GM12878 (cell line): ENCODE data around the gene PLXDC1. TPM values are rescaled to one million over a fixed set of nuclear protein-coding genes. Genes with fewer than 3 reads are reported as not detected.

ENCODE experiments used
- ATAC-seq: fragments of 200-7000 bp; cut with Tn5 transposase; 3 replicates; pipeline ENCODE4 v1.9.1; 2020; ENCODE audit warnings: mild to moderate bottlenecking, moderate library complexity
- BruUV-seq: library from RNA; stranded (reverse); fragments of 400-500 nt; replicated peaks from 2 replicates; lab custom pipeline; 2021; lab: Mats Ljungman, UMichigan
- CTCF ChIA-PET: fragments of 300-600 bp; sonication (Branson Sonifier 250); formaldehyde crosslinking; extraction: SDS; loops from one replicate; lab custom pipeline; 2021; ENCODE audit warnings: inconsistent platforms; lab: Yijun Ruan, JAX
- POLR2A ChIA-PET: fragments of 350-600 bp; formaldehyde crosslinking; extraction: SDS; loops from one replicate; lab custom pipeline; 2021; ENCODE audit warnings: inconsistent platforms; lab: Charles Lee
- RAD21 ChIA-PET: fragments of 300-600 bp; sonication (Branson Sonifier 250); formaldehyde crosslinking; loops from one replicate; lab custom pipeline; 2023; ENCODE audit warnings: antibody characterized with exemption; ENCODE audit not compliant: unreplicated experiment; lab: Charles Lee
- SMC1A ChIA-PET: fragments of 300-600 bp; sonication (Branson Sonifier 250); formaldehyde crosslinking; loops from one replicate; lab custom pipeline; 2023; ENCODE audit not compliant: unreplicated experiment, uncharacterized antibody; lab: Charles Lee
- DNase-seq: peaks from one replicate; pipeline ENCODE4 v3.0.0-alpha.2; 2011; ENCODE audit warnings: low read depth, low spot score
- FAIRE-seq: peaks from 3 replicates; lab custom pipeline; 2011; peaks lifted over from hg19 to GRCh38; lab: Jason Lieb, UNC
- H2AFZ ChIP-seq: 2 replicates; pipeline ENCODE4 v1.6.0; 2011; ENCODE audit warnings: low read depth, low read length, control low read depth; ENCODE audit not compliant: control insufficient read depth
- H3K27ac ChIP-seq: 2 replicates; pipeline ENCODE4 v1.5.1; 2011; ENCODE audit warnings: control low read depth; ENCODE audit not compliant: control insufficient read depth, insufficient read depth
- H3K27me3 ChIP-seq, 2 experiments: replicated peaks in 1 of 2; 2 replicates each; pipeline versions ENCODE4 v1.6.0 to v1.6.1; 2011; ENCODE audit warnings: low read length in 1 of 2; ENCODE audit not compliant: control insufficient read depth in 2 of 2, insufficient read depth in 2 of 2
- H3K36me3 ChIP-seq, 2 experiments: 2 replicates each; pipeline ENCODE4 v1.5.1; 2011; ENCODE audit warnings: low read length in 1 of 2; ENCODE audit not compliant: control insufficient read depth in 2 of 2, insufficient read depth in 2 of 2
- H3K4me1 ChIP-seq: 2 replicates; pipeline ENCODE4 v1.6.1; 2011; ENCODE audit warnings: mild to moderate bottlenecking, low read length, moderate library complexity, mixed read lengths; ENCODE audit not compliant: control insufficient read depth, insufficient read depth
- H3K4me2 ChIP-seq: 2 replicates; pipeline ENCODE4 v1.6.0; 2011; ENCODE audit warnings: control low read depth; ENCODE audit not compliant: control insufficient read depth, insufficient read depth
- H3K4me3 ChIP-seq: fragments of 200-600 bp; sonication (generic); 2 replicates; pipeline ENCODE4 v1.5.1; 2016
- H3K79me2 ChIP-seq: 2 replicates; pipeline ENCODE4 v1.6.0; 2011; ENCODE audit warnings: low read length; ENCODE audit not compliant: control insufficient read depth, insufficient read depth
- H3K9ac ChIP-seq: 2 replicates; pipeline ENCODE4 v1.8.0; 2011; ENCODE audit warnings: low read length, control low read depth, mixed read lengths; ENCODE audit not compliant: control insufficient read depth, insufficient read depth
- H3K9me3 ChIP-seq: replicated peaks from 3 replicates; pipeline ENCODE4 v1.5.1; 2011; ENCODE audit warnings: mild to moderate bottlenecking, low read length; ENCODE audit not compliant: control insufficient read depth, insufficient read depth
- H4K20me1 ChIP-seq: 2 replicates; pipeline ENCODE4 v1.6.0; 2011; ENCODE audit not compliant: control insufficient read depth, insufficient read depth
- BCL3 ChIP-seq: IDR thresholded peaks from 2 replicates; pipeline ENCODE4 v1.6.1; 2011; ENCODE audit warnings: borderline replicate concordance, low read depth, mild to moderate bottlenecking, moderate library complexity, low read length; ENCODE audit not compliant: insufficient read depth, poor library complexity, severe bottlenecking
- BHLHE40 ChIP-seq, 2 experiments: fragments of 450-650 bp in 1 of 2; IDR thresholded peaks; 2 replicates each; pipeline ENCODE4 v1.6.1; 2011 to 2017; ENCODE audit warnings: low read depth in 2 of 2, borderline replicate concordance in 1 of 2, improper control_type of control experiment in 1 of 2, low read length in 1 of 2, mild to moderate bottlenecking in 1 of 2
- E2F8 ChIP-seq: fragments of 450-650 bp; IDR thresholded peaks from 2 replicates; pipeline ENCODE4 v1.6.1; 2018; ENCODE audit warnings: mild to moderate bottlenecking, low read depth, moderate library complexity; ENCODE audit not compliant: partially characterized antibody
- EZH2 ChIP-seq: IDR thresholded peaks from 2 replicates; pipeline ENCODE4 v1.6.1; 2012; ENCODE audit warnings: low read depth, mild to moderate bottlenecking, control low read depth, inconsistent platforms, low read length, borderline replicate concordance; ENCODE audit not compliant: control insufficient read depth
- LARP7 ChIP-seq: fragments of 450-650 bp; IDR thresholded peaks from 2 replicates; pipeline ENCODE4 v1.6.1; 2017; ENCODE audit warnings: mild to moderate bottlenecking
- MTA2 ChIP-seq: fragments of 450-650 bp; IDR thresholded peaks from 2 replicates; pipeline ENCODE4 v1.6.1; 2016; ENCODE audit warnings: low read depth, mild to moderate bottlenecking, moderate library complexity
- TCF3 ChIP-seq: IDR thresholded peaks from 2 replicates; pipeline ENCODE4 v1.6.1; 2012; ENCODE audit warnings: low read depth, mild to moderate bottlenecking, low read length, borderline replicate concordance; ENCODE audit not compliant: insufficient read depth
- ZBTB11 ChIP-seq: fragments of 450-650 bp; formaldehyde crosslinking; IDR thresholded peaks from 2 replicates; pipeline ENCODE4 v1.5.0; 2022; ENCODE audit warnings: mild to moderate bottlenecking, missing genetic modification characterization
- WGBS: methylation state at CpG from one replicate; pipeline ENCODE4 v1.1.6; 2016; ENCODE audit warnings: low lambda C conversion rate; ENCODE audit not compliant: insufficient replicate concordance, insufficient coverage; ENCODE audit errors: missing lambda C conversion rate; 5-methylcytosine and 5-hydroxymethylcytosine counted together
- in situ Hi-C: fragments of 300-500 bp; cut with MboI; formaldehyde crosslinking; loops from 9 replicates; pipeline ENCODE4 v1.14.3; 2018; ENCODE audit warnings: mixed read lengths
- intact Hi-C: fragments of 100-400 bp; cut with micrococcal nuclease; formaldehyde crosslinking; loops from one replicate; pipeline ENCODE4 v1.14.2; 2022; ENCODE audit not compliant: unreplicated experiment
- polyA plus RNA-seq, 11 experiments: library from polyadenylated mRNA; depleted of rRNA in 4 of 11; unstranded in 6 of 11; stranded (reverse) in 5 of 11; fragments of >200 nt; fragmentation: Nextera tagmentation in 4 of 11; fragmentation: Illumina TruSeq in 1 of 11; extraction: Ambion mirVana in 4 of 11; extraction: Trizol in 1 of 11; gene quantifications; 1 replicate in 1 of 11; 2 replicates in 10 of 11; pipeline versions ENCODE4 v1.2.1 to v1.2.3, GENCODE V29; 2011 to 2016; ENCODE audit warnings: inconsistent platforms in 2 of 11, missing spikeins in 2 of 11, low read depth in 1 of 11
- total RNA-seq, 4 experiments: library from RNA; depleted of rRNA in 3 of 4; stranded (reverse); fragments of >200 nt in 3 of 4; fragmentation: Illumina TruSeq in 1 of 4; extraction: Trizol in 1 of 4; gene quantifications; 2 replicates each; pipeline versions ENCODE4 v1.2.1 to v1.2.3, GENCODE V29; 2013 to 2021

The PLXDC1 gene
- total and polyA plus RNA-seq, 10 of the 15 experiments (the other 5 are each of a cell fraction or from before 2014, with no cell fraction given), result 0.03 to 0.30 (median 0.22) TPM; not detected in 7

DNA sequence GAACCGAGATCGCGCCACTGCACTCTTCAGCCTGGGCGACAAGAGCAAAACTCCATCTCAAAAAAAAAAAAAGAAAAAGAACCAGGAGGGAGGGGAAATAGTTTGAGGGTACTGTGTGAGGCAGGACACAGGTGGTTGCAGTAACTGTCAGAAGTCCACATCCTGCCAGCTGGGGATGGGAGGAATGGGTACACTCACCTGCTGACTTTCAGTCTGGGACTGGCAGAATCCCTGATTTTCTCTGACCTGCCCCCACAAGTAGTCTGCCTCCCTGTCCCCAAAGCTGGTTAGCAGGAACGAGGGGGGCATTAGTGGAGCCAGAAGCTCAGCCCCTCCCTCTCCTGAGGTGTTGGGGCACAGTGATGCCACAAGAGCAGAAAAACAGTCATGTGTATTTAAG is 21.6 kb upstream of the PLXDC1 start:
- CTCF ChIA-PET, result interaction anchor here (0.6 to 8.9 kb wide), 8 partner anchors 8 to 277 kb away, joined by 3 to 117 read pairs (median 11); partner anchors contain the start of genes ARL5C and RPL19
- no peaks in the 10 kb centered on the region for H3K4me1 ChIP-seq
- intact Hi-C loops (no loop called here), in situ Hi-C loops (no loop called here)
- DNase-seq (no peak), ATAC-seq (no peak), FAIRE-seq (no peak)
- no peak overlapping the region for H3K9ac ChIP-seq
- TF ChIP-seq ZBTB11 (CRISPR knock-in tag), result no peak
- TF ChIP-seq MTA2, result no peak
- no peak for TF ChIP-seq EZH2
- TF ChIP-seq LARP7, result no peak
- no peak for TF ChIP-seq BCL3
- 0 out of 2 replicates have a peak, but pooled peaks have one; percentile 38 for TF ChIP-seq TCF3
- TF ChIP-seq BHLHE40 (IDR thresholded peaks at IDR 0.05; ENCODE audit: borderline replicate concordance in 1 of 2, low read depth in 2 of 2, low read length in 1 of 2), result no peak
- TF ChIP-seq E2F8, result no peak
- WGBS, result 58% methylated on average over 5 of the region's 5 CpGs
- RAD21 ChIA-PET, result interaction anchor here (1.0 to 3.4 kb wide), 3 partner anchors 8 to 191 kb away, joined by 3 to 37 read pairs (median 8); no protein-coding TSS in a partner anchor
- H3K4me2 ChIP-seq, result no peak overlapping the region
- no peaks in the 10 kb centered on the region for H3K27me3 ChIP-seq
- POLR2A ChIA-PET, result interaction anchor here (1.1 kb wide), 2 partner anchors 8 to 19 kb away, joined by 3 read pairs; no protein-coding TSS in a partner anchor
- no peaks in the 10 kb centered on the region for H3K79me2 ChIP-seq
- H3K4me3 ChIP-seq, result no peak overlapping the region
- no peak overlapping the region for H2AFZ ChIP-seq
- H3K36me3 ChIP-seq, result peaks cover 2 to 4% of the 10 kb centered on the region in 2 experiments; a peak in 2 of 4 replicates
- no peaks in the 10 kb centered on the region for H3K9me3 ChIP-seq
- H4K20me1 ChIP-seq, result no peaks in the 10 kb centered on the region
- SMC1A ChIA-PET, result interaction anchor here (3.9 kb wide), 1 partner anchor 8 kb away, joined by 26 read pairs; no protein-coding TSS in a partner anchor
- BruUV-seq, result no TSS peak
- H3K27ac ChIP-seq, result no peak overlapping the region
